GM21619 (cell line): ENCODE results near the gene WWOX.

Source experiments
- ATAC-seq: cut with Tn5 transposase; IDR thresholded peaks from one replicate; pipeline ENCODE4 v1.9.1; 2021; ENCODE audit not compliant: unreplicated experiment

WWOX gene

GRCh38 chr16:78697426-78697825 lies 598.0 kb downstream of the WWOX start:
- ATAC-seq, result no peak

GRCh38 chr16:78703936-78704335 lies 604.5 kb downstream of the WWOX start:
- no peak for ATAC-seq

GRCh38 chr16:78704416-78704815 lies 605.0 kb downstream of the WWOX start:
- ATAC-seq, result no peak

GRCh38 chr16:78705694-78706093 lies 606.2 kb downstream of the WWOX start:
- ATAC-seq, result no peak

GRCh38 chr16:78706637-78707036 lies 607.2 kb downstream of the WWOX start:
- ATAC-seq, result no peak

GRCh38 chr16:78709137-78709884 lies 609.9 kb downstream of the WWOX start:
- no peak for ATAC-seq

GRCh38 chr16:78715106-78715505 lies 615.7 kb downstream of the WWOX start:
- ATAC-seq, result no peak

GRCh38 chr16:78715673-78716072 lies 616.2 kb downstream of the WWOX start:
- ATAC-seq, result no peak

GRCh38 chr16:78718141-78718540 lies 618.7 kb downstream of the WWOX start:
- no peak for ATAC-seq

- ATAC-seq, result no peak
Observed at GRCh38 chr16:78720416-78720815, 621.0 kb downstream of the WWOX start.

- no peak for ATAC-seq
Observed at GRCh38 chr16:78727536-78727935, 628.1 kb downstream of the WWOX start.

GRCh38 chr16:78729687-78730086 lies 630.2 kb downstream of the WWOX start:
- ATAC-seq, result peak; percentile 65

- no peak for ATAC-seq
Observed at GRCh38 chr16:78731785-78732184, 632.3 kb downstream of the WWOX start.

GRCh38 chr16:78732696-78733095 lies 633.2 kb downstream of the WWOX start:
- ATAC-seq, result no peak

- ATAC-seq, result no peak
Observed at GRCh38 chr16:78735337-78735736, 635.9 kb downstream of the WWOX start.

GRCh38 chr16:78737630-78738029 lies 638.2 kb downstream of the WWOX start:
- ATAC-seq, result no peak

- no peak for ATAC-seq
Observed at GRCh38 chr16:78738557-78738956, 639.1 kb downstream of the WWOX start.

GRCh38 chr16:78740269-78740668 lies 640.8 kb downstream of the WWOX start:
- no peak for ATAC-seq

- peak; percentile 97 for ATAC-seq
Observed at GRCh38 chr16:78742501-78743283, 643.2 kb downstream of the WWOX start.

- ATAC-seq, result no peak
Observed at GRCh38 chr16:78743556-78743955, 644.1 kb downstream of the WWOX start.

GRCh38 chr16:78744099-78744498 lies 644.6 kb downstream of the WWOX start:
- ATAC-seq, result no peak

- no peak for ATAC-seq
Observed at GRCh38 chr16:78744796-78745107, 645.3 kb downstream of the WWOX start.
